ENCODE data around the gene CD99L2.
"Not testable (repeated sequence)": the region's sequence is repeated elsewhere in the genome, so short reads cannot be mapped to it uniquely, and the experiment has no call there.

CD99L2 gene

DNA sequence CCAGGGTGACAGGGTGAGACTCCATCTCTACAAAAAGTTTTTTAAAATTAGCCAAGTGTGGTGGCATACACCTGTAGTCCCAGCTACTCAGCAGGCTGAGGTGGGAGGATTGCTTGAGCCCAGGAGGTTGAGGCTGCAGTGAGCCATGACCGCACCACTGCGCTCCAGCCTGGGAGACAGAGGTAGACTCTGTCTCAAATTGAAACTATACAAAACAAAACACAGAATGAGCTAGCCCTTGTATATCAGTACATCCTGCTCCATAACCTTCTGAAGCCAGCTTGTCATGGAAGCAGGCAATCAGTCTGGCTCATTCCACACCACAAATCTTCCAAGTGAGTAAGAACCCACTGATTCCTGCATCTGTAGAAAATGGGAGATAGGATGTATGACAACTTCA lies 49.0 kb downstream of the CD99L2 start:
- no peak for DNase-seq

DNA sequence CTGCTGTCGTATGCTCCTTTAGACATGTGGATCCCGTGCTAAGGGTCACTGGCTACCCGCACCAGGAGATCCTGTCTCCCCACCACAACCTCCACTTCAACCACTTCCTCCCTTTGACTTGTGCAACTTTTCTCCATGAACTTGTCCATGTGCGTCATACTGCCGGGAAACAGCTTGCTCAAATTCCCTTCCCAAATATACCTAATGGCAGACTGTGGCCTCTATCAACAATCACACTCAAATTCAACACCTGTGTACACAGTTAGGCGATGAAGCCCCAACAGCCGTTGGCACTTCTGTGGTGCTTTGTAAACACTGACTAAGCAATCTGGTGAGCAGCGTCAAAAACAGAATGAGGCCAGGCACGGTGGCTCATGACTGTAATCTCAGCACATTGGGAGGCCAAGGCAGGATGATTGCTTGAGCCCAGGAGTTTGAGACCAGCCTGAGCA lies 49.5 kb downstream of the CD99L2 start:
- DNase-seq, result no peak

DNA sequence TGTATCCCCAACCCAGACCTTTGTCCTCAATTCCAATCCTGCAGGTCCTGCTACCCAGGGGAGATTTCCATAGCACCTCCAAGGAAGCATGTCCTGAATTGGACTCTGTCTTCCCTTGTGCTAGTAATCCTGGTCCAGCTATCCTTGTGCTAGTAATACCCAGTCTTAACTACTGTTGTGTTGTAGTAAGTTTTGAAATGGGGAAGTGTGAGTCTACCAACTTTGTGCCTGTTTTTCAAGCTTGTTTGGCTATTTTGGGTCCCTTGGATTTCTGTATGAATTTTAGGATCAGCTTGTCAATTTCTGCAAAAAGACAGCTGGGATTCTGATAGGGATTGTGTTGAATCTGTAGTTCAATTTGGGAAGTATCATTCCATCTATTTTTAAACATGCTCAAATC lies 51.4 kb downstream of the CD99L2 start:
- DNase-seq, result no peak

DNA sequence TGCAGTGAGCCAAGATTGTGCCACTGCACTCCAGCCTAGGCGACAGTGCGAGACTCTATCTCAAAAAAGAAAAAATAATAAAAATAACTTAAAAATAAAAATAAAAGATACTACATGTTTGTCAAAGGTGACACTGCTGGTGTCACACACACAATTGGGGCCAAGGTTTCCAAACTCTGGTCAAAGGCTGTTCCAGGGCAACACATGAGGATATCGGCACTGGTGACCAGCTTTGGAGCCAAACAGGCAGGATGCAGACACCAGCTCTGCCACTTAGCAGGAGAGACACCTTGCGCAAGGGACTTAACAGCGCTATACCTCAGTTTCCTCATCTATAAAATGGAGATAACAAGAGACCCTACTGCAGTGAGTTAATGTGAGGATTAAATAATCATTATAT lies 52.3 kb downstream of the CD99L2 start:
- no peak for DNase-seq

DNA sequence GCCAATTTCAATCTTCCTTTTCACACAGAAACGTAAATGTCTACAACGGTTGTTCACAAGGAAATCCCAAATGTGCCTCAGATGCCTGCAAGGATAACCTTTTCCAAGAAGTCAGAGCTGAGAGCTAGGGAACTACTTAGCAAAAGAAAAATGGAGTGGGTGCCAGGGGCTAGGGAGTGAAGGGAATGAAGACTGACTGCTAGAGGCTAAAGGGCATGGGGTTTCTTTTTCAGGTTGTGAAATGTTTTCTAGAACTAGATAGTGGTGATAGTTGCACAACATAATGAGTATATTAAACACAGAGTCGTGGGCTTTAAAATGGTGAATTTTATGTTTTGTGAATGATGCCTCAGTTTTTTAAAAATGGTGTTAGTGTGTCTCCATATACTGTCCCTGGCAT lies 53.4 kb downstream of the CD99L2 start:
- DNase-seq, result no peak

DNA sequence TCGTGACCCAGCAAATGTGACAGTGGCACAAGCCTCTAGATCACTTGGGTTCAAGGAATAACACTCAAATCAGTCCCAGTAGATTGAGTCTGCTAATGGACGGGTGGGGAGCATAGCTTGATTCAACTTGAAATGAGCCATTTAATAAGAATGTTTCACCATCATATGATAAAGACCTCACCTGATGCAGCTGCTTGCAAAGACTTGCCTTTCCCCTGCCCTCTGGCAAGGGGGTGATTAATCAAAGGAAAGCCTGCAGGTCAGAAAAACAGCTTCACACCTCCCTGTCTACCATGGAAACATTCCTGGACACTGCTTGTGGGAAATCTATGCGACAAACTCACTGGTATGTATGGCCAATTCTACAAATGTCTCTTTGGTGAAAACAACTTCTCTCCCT lies 54.5 kb downstream of the CD99L2 start:
- no peak for DNase-seq

DNA sequence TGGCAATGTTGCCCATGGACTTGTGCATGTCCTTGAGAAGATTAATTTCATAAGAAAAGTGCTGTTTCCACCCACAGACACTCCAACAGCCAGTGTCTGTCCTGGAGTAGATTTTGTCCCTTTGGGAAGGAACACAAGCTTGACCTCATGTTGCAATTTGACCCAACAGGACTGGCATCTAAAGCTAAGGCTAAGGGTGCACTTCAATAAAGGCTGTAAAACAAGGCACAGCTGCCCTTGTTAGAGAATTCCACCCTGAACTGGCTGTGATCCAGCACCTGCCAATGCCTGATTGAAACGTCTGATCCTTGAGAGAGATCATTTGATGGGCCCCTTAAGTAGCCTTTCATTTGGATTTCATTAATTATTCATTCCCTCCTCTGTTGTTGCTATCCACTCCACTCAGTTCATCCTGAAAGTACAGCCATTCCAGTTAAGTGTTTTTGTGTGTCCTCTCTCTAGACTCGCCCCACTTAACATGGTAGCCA lies 56.2 kb downstream of the CD99L2 start:
- no peak for DNase-seq

DNA sequence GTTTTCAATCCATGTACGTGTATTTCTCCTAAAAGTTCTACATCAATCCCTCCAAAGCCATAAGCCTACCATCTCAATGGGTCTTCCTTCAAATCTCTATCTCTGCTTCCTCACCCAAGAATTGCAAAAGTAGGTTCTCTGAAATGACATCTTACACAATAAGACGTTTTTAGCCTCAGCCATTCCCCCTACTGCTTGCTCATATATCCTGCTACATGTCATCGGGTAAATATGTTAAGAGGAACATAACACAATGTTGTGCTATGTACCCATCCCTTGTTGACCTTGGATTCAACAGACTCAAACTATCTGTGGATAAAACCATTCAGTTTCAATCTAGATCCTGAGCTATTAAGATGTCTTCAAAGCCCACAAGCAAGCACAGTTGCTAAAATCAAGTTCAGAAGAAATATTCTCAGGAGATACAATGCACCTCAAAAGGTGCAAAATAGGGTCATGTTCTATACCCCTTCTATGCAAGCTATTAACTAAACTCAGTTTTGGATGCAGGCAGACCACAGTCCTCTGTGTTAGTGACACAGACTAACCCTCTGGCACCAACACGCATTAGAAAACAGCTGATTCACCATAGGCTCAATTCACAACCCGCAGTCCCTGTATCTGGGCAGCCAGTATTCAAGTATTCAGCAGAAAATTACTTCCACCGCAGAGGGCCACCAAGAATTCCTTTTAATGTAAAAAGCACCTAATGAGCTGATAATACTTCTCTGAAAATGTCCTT lies 56.8 kb downstream of the CD99L2 start:
- DNase-seq, result no peak

DNA sequence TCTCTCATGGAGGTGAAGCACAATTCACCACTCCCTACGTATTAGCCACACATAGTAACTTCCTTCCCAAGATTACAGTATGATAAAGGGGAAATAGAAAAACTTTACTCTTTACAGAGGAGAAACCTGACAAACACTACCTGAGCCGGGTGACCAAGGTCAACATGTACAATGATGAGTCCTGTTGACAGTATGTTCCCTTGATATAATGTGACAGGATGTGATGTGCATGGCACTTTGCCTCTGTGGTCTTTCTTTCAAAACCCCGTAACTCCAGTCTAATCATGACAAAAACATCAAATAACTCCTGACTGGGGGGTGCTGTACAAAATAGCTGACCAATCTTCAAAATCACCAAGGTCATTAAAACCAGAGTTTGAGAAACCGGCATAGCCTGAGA lies 60.6 kb downstream of the CD99L2 start:
- DNase-seq, result no peak

DNA sequence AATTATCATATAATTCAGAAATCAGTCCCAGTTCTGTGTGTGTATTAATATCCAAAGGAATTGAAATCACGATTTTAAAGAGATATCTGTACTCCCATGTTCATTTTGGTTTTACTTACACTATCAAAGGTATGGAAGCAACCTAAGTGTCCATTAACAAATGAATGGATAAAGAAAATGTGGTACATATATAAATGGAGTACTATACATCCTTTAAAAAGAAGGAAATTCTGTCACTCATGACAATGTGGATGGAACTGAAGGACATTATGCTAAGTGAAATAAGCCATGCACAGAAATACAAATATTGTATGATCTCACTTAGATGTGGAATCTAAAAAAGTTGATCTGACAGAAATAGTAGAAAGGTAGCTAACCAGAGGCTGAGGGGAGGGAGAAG lies 63.8 kb downstream of the CD99L2 start:
- DNase-seq, result no peak

DNA sequence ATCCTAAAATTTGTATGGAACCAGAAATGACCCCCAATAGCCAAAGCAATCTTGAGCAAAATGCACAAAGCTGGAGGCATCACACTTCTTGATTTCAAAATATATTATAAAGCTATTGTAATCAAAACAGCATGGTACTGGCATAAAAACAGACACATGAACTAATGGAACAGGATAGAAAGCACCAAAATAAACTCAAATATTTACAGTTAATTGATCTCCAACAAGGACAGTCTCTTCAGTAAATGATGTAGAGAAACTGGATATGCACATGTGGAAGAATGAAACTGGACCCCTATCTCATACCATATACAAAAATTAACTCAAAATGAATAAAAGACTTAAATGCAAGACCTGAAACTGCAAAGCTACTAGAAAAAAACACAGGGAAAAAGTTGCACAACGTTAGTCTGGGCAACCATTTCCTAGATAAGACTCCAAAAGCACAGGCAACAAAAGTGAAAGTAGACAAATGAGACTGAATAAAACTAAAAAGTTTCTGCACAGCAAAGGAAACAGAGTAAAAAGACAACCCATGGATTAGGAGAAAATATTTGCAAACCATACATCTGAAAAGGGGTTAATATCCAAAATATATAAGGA lies 64.9 kb downstream of the CD99L2 start:
- no peak for DNase-seq

DNA sequence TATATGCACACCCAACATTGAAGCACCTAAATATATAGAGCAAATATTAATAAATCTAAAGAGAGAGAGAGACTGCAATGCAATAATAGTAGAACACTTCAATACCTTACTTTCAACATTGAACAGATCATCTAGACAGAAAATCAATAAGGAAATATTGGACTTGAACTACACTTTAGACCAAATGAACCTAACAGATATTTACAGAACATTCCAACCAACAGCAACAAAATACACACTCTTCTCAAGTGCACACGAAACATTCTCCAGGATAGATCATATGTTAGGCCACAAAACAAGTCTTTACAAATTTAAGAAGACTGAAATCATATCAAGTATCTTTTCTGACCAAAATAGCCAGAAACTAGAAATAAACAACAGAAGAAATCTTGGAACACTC lies 66.6 kb downstream of the CD99L2 start:
- no peak for DNase-seq

DNA sequence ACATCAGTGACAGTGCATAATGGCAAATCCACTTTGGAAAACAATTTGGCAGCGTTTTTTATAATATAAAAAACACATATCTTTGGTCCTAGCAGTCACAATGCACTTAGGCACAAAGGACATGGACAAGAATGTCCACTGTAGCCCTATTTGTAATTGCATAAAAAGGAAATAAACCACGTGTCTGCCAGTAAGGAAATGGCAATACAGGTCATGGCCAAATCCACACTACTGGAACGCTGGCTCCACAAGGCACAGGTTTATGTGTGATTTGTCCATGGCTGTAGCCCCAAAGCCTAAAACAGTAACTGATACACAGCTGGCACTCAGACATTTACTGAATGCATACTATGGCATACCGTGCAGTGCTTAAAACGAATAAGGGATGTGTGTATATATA lies 69.7 kb downstream of the CD99L2 start:
- DNase-seq, result no peak

DNA sequence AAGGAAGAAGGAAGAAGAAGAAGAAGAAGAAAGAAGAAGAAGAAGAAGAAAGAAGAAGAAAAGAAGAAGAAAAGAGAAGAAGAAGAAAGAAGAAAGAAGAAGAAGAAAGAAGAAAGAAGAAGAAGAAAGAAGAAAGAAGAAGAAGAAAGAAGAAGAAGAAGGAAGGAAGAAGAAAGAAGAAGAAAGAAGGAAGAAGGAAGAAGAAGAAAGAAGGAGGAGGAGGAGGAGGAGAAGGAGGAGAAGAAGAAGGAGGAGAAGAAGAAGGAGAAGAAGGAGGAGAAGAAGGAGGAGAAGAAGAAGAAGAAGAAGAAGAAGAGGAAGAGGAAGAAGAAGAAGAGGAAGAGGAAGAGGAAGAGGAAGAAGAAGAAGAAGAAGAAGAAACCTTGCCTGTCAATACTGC lies 74.1 kb downstream of the CD99L2 start:
- not testable (repeated sequence) for DNase-seq

DNA sequence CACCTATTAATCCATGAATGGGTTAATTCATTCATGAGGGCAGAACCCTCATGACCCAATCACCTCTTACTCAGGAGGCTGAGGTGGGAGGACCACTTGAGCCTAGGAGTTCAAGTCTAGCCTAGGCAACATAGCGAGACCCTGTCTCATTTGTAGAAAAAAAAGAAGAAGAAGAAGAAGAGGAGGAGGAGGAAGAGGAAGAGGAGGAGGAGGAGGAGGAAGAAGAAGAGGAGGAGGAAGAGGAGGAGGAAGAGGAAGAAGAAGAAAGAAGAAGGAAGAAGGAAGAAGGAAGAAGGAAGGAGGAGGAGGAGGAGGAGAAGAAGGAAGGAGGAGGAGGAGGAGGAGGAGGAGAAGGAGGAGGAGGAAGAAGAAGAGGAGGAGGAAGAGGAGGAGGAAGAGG lies 74.6 kb downstream of the CD99L2 start:
- not testable (repeated sequence) for DNase-seq

DNA sequence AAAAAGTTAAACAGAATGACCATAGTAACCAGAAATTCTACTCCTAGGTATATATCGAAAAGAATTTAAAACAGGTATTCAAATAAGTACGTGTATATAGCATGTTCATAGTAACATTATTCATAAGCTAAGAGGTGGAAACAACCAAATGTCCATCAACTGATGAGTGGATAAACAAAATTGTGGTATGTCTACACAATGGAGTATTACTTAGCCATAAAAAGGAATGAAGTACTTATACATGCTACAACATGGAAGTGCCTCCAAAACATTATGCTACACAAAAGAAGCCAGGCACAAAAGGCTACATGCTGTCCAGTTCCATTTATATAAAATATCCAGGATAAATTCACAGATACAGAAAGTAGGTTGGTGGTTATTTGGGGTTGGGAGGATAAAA lies 76.5 kb downstream of the CD99L2 start:
- no peak for DNase-seq

DNA sequence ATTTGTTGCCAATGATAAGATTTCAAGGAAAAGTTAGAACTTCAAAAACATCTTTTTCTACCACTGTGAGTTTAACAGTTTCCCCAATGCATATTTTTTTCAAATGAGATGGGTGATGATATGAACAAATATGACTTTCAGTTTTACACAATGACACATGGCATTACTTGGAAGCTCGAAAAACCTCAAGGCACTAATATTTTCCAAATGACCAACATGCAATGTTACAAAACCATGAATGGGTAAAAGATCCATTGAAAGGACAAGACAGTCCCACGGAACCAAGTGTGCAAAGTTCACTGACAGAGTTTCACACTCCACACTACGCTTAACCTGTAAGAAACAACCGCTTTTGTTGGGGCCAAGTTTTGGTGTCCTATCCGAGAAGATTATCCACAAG lies 84.5 kb downstream of the CD99L2 start:
- no peak for DNase-seq

DNA sequence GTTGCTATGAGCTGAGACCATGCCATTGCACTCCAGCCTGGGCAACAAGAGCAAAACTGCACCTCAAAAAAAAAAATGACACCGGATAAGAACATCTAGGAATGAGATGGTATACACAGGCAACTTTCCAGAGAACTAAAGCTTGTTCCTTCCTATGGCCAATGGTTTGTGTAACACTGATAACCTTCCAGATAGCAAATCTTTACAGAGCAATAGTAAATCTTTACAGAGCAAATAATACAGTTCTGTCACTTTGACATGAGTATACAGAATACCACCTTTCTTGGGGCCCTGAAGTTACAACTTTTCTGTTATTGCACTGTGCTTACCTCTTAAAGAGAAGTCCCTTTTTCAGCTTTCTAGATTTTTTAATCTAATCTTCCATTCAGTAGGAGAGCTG lies 91.6 kb downstream of the CD99L2 start:
- DNase-seq, result no peak

DNA sequence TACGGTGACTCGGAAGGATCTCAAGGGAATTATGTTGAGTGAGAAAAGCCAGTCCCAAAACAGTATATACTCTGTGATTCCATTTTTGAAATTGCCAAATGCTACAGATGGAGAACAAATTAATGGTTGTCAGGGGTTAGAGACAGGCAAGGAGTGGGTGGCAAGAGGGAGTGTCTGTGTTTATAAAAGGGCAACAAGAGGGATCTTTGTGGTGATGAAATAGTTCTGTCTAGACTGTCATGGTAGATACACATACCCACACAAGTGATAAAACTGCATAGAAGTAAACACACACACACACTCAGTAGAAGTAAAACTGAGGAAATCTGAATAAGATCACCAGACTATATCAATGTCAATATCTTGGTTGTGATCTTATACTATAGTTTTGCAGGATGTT lies 92.7 kb downstream of the CD99L2 start:
- no peak for DNase-seq

DNA sequence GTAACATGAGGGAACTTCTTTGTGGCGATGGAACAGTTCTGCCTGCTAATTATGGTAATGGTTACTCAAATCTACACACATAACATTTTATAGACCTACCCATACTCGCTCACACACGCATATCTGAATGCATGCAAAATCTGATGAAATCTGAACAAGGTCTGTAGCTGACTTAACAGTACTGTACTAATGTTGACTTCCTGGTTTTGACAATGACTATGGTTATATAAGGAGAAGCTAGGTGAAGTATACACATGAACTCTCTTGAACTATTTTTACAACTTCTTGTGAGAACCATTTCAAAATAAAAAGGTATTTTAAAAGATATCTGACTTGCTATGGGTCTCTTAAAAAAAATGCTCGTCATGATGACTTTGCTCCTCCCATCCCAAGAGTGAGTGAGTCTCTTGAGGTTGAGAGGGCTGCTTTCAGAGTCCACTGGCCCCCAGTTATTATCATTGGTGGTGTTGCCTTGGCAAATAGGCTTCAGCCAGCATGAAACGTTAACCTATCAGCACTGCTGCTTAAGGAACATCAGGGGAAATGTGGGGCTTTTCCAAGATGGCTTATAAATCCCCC lies 105.4 kb downstream of the CD99L2 start:
- no peak for DNase-seq

DNA sequence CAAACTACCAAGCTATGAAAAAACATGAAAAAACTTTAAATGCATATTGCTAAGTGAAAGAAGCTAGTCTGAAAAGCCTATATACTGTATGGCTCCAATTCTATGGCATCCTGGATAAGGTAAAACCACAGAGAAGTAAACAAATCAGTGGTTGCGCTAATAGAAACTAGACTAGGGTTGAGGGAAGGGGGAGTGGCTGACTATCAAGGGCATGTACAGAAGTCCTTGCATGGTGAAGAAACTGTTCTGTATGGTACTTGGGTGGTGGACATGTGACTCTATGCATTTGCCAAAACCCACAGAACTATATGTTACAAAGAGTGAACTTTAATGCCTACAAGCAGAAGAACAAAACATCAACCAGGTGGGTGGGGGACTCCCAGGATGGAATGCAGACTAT lies 108.4 kb downstream of the CD99L2 start:
- DNase-seq, result no peak

DNA sequence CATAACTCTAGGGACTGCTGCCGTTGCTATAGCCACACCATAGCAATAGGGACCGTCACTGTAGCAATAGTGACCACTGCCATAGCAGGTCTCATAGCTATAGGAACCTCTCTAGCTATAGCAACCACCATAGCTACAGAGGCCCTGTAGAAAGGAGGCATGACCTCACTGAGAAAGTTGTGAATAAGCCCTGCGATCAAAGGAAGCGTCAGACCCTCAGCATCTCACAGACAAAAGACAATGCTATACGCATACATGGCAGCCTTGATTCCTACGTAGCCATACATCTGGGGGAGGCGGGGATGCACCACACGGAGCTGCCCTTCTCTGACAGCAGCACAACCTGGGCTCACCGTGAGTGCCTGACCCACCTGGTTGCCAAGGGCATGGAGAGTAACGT lies 116.8 kb downstream of the CD99L2 start:
- no peak for DNase-seq

DNA sequence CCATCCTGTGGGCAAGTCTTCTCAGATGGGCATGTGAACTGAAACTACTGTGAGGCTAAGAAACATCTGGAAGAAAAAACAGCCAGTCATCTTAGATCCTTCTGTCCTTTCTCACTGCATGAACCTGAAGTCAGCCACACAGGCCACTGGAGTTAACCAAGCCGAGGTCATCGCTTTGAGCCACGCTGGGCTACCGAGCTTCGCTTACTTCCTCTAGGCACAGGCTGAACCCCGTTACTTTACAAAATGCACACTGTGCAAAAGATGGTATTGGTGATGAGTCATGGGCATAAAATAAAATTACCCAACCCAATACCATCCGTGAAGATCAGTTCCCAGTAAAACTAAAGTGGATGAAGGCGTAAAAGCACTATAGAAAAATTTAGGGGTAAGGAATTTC lies 119.1 kb downstream of the CD99L2 start:
- DNase-seq, result no peak

DNA sequence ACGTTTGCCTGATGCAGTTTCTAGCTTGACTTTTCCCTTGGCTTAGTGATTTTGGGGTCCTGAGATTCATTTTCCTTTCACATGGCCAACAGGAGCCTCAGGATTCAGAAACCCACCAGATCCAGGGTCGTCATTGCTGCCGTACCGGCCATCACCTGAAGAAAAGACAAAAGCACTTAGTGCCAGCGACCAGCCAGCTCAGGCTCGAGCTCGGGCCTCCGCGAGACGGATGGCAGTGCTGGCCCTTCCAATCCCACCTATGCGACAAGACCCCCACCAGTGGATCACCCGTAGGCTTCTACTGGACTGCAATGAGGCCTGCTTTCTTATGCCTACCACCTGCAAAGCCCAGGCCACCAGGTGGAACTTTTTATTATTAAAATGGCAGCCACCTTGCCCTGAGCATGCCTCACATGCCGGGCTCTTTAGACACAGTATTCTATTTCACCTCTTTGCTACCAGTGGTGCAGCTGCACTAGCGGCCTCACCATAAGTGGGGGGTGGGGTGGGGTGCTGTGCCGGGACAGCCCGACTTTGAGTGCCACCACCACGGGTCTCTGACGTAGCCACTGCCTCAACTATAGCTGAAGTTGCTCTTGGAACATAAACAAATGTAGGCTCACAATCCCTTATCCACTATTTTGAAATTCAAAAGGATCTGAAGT lies 121.0 kb downstream of the CD99L2 start:
- no peak for DNase-seq

Measured in amniotic stem cell (primary cell).